ENCODE results near the gene CNPY1. TPM values are rescaled to one million over a fixed set of nuclear protein-coding genes. Genes with fewer than 3 reads are reported as not detected.
"Not testable (repeated sequence)": the region's sequence is repeated elsewhere in the genome, so short reads cannot be mapped to it uniquely, and the experiment has no call there.

CNPY1 gene
- polyA plus RNA-seq, 4 donors = not detected

GRCh38 chr7:155566011-155566836, 19.9 kb upstream of the CNPY1 start:
- Histone ChIP-seq H3K9me3 (ENCODE audit: control insufficient read depth in 2 of 2, insufficient read depth in 1 of 2, low read depth in 1 of 2, low read length in 1 of 2) (no peaks in the 10 kb centered on the region), H3K27me3 (ENCODE audit: control insufficient read depth in 3 of 3, insufficient read depth in 3 of 3, low read length in 3 of 3) (peaks cover 0 to 4% (median 0%) of the 10 kb centered on the region in 3 donors), H3K4me1 (ENCODE audit: control insufficient read depth in 3 of 3, insufficient read depth in 2 of 3, low read depth in 1 of 3, low read length in 2 of 3) (no peaks in the 10 kb centered on the region), H3K4me3 (ENCODE audit: low read depth in 1 of 3, low read length in 3 of 3) (no peak overlapping the region), H3K36me3 (ENCODE audit: control insufficient read depth in 3 of 3, insufficient read depth in 2 of 3, low read depth in 1 of 3, low read length in 3 of 3) (no peaks in the 10 kb centered on the region), H3K27ac (ENCODE audit: low read depth in 1 of 3, low read length in 2 of 3) (no peak overlapping the region)
- WGBS, 3 donors = 80 to 87% (median 86%) methylated on average over 31 of the region's 31 CpGs
- no peak for FAIRE-seq
- DNase-seq = no peak

- 70 to 82% (median 77%) methylated on average over 10 of the region's 10 CpGs for WGBS, 3 donors
- FAIRE-seq = no peak
- H3K4me1 ChIP-seq (ENCODE audit: control insufficient read depth in 3 of 3, insufficient read depth in 2 of 3, low read depth in 1 of 3, low read length in 2 of 3) = no peaks in the 10 kb centered on the region
Measured at GRCh38 chr7:155565596-155565995, 19.2 kb upstream of the CNPY1 start.

GRCh38 chr7:155562976-155563375, 16.6 kb upstream of the CNPY1 start:
- not testable (repeated sequence) for DNase-seq; H3K27me3 ChIP-seq (ENCODE audit: control insufficient read depth in 3 of 3, insufficient read depth in 3 of 3, low read length in 3 of 3); H3K9me3 ChIP-seq (ENCODE audit: control insufficient read depth in 2 of 2, insufficient read depth in 1 of 2, low read depth in 1 of 2, low read length in 1 of 2); H3K27ac ChIP-seq (ENCODE audit: low read depth in 1 of 3, low read length in 2 of 3); H3K36me3 ChIP-seq (ENCODE audit: control insufficient read depth in 3 of 3, insufficient read depth in 2 of 3, low read depth in 1 of 3, low read length in 3 of 3); H3K4me1 ChIP-seq (ENCODE audit: control insufficient read depth in 3 of 3, insufficient read depth in 2 of 3, low read depth in 1 of 3, low read length in 2 of 3); H3K4me3 ChIP-seq (ENCODE audit: low read depth in 1 of 3, low read length in 3 of 3); FAIRE-seq
- 83 to 94% (median 87%) methylated on average over 10 of the region's 10 CpGs for WGBS, 3 donors

More at GRCh38 chr7:155565596-155565995, 19.2 kb upstream of the CNPY1 start:
- H3K4me3 ChIP-seq (ENCODE audit: low read depth in 1 of 3, low read length in 3 of 3) = no peak overlapping the region
- H3K27me3 ChIP-seq (ENCODE audit: control insufficient read depth in 3 of 3, insufficient read depth in 3 of 3, low read length in 3 of 3) = peaks cover 0 to 4% (median 0%) of the 10 kb centered on the region in 3 donors
- H3K36me3 ChIP-seq (ENCODE audit: control insufficient read depth in 3 of 3, insufficient read depth in 2 of 3, low read depth in 1 of 3, low read length in 3 of 3) = no peaks in the 10 kb centered on the region
- H3K27ac ChIP-seq (ENCODE audit: low read depth in 1 of 3, low read length in 2 of 3) = no peak overlapping the region
- no peak for DNase-seq
- no peaks in the 10 kb centered on the region for H3K9me3 ChIP-seq (ENCODE audit: control insufficient read depth in 2 of 2, insufficient read depth in 1 of 2, low read depth in 1 of 2, low read length in 1 of 2)

GRCh38 chr7:155562106-155562505, 15.7 kb upstream of the CNPY1 start:
- Histone ChIP-seq H3K27ac (ENCODE audit: low read depth in 1 of 3, low read length in 2 of 3) (no peak overlapping the region), H3K27me3 (ENCODE audit: control insufficient read depth in 3 of 3, insufficient read depth in 3 of 3, low read length in 3 of 3) (peaks cover 0 to 6% (median 2%) of the 10 kb centered on the region in 3 donors), H3K36me3 (ENCODE audit: control insufficient read depth in 3 of 3, insufficient read depth in 2 of 3, low read depth in 1 of 3, low read length in 3 of 3) (no peaks in the 10 kb centered on the region), H3K9me3 (ENCODE audit: control insufficient read depth in 2 of 2, insufficient read depth in 1 of 2, low read depth in 1 of 2, low read length in 1 of 2) (no peaks in the 10 kb centered on the region), H3K4me1 (ENCODE audit: control insufficient read depth in 3 of 3, insufficient read depth in 2 of 3, low read depth in 1 of 3, low read length in 2 of 3) (no peaks in the 10 kb centered on the region), H3K4me3 (ENCODE audit: low read depth in 1 of 3, low read length in 3 of 3) (no peak overlapping the region)
- FAIRE-seq = no peak
- no peak for DNase-seq
- 70 to 83% (median 75%) methylated on average over 9 of the region's 9 CpGs for WGBS, 3 donors

GRCh38 chr7:155560982-155561686, 14.8 kb upstream of the CNPY1 start:
- H3K27me3 ChIP-seq (ENCODE audit: control insufficient read depth in 3 of 3, insufficient read depth in 3 of 3, low read length in 3 of 3) = peaks cover 0 to 6% (median 2%) of the 10 kb centered on the region in 3 donors
- no peak for DNase-seq
- H3K4me3 ChIP-seq (ENCODE audit: low read depth in 1 of 3, low read length in 3 of 3) = no peak overlapping the region
- FAIRE-seq = no peak
- no peak overlapping the region for H3K27ac ChIP-seq (ENCODE audit: low read depth in 1 of 3, low read length in 2 of 3)
- H3K9me3 ChIP-seq (ENCODE audit: control insufficient read depth in 2 of 2, insufficient read depth in 1 of 2, low read depth in 1 of 2, low read length in 1 of 2) = no peaks in the 10 kb centered on the region
- WGBS, 3 donors = 82 to 88% (median 88%) methylated on average over 18 of the region's 18 CpGs
- H3K36me3 ChIP-seq (ENCODE audit: control insufficient read depth in 3 of 3, insufficient read depth in 2 of 3, low read depth in 1 of 3, low read length in 3 of 3) = no peaks in the 10 kb centered on the region
- H3K4me1 ChIP-seq (ENCODE audit: control insufficient read depth in 3 of 3, insufficient read depth in 2 of 3, low read depth in 1 of 3, low read length in 2 of 3) = no peaks in the 10 kb centered on the region

GRCh38 chr7:155560196-155560885, 14.0 kb upstream of the CNPY1 start:
- WGBS, 3 donors = 75 to 81% (median 80%) methylated on average over 21 of the region's 21 CpGs
- no peaks in the 10 kb centered on the region for H3K4me1 ChIP-seq (ENCODE audit: control insufficient read depth in 3 of 3, insufficient read depth in 2 of 3, low read depth in 1 of 3, low read length in 2 of 3)
- FAIRE-seq = no peak
- H3K4me3 ChIP-seq (ENCODE audit: low read depth in 1 of 3, low read length in 3 of 3) = no peak overlapping the region
- no peaks in the 10 kb centered on the region for H3K9me3 ChIP-seq (ENCODE audit: control insufficient read depth in 2 of 2, insufficient read depth in 1 of 2, low read depth in 1 of 2, low read length in 1 of 2)
- H3K27me3 ChIP-seq (ENCODE audit: control insufficient read depth in 3 of 3, insufficient read depth in 3 of 3, low read length in 3 of 3) = peaks cover 0 to 6% (median 2%) of the 10 kb centered on the region in 3 donors
- DNase-seq = no peak
- no peaks in the 10 kb centered on the region for H3K36me3 ChIP-seq (ENCODE audit: control insufficient read depth in 3 of 3, insufficient read depth in 2 of 3, low read depth in 1 of 3, low read length in 3 of 3)
- no peak overlapping the region for H3K27ac ChIP-seq (ENCODE audit: low read depth in 1 of 3, low read length in 2 of 3)

- no peak overlapping the region for H3K4me3 ChIP-seq (ENCODE audit: low read depth in 1 of 3, low read length in 3 of 3)
- 75 to 80% (median 80%) methylated on average over 13 of the region's 13 CpGs for WGBS, 3 donors
- H3K27ac ChIP-seq (ENCODE audit: low read depth in 1 of 3, low read length in 2 of 3) = no peak overlapping the region
- no peaks in the 10 kb centered on the region for H3K36me3 ChIP-seq (ENCODE audit: control insufficient read depth in 3 of 3, insufficient read depth in 2 of 3, low read depth in 1 of 3, low read length in 3 of 3)
- DNase-seq = no peak
- FAIRE-seq = no peak
- H3K27me3 ChIP-seq (ENCODE audit: control insufficient read depth in 3 of 3, insufficient read depth in 3 of 3, low read length in 3 of 3) = peaks cover 0 to 3% (median 2%) of the 10 kb centered on the region in 3 donors
- H3K4me1 ChIP-seq (ENCODE audit: control insufficient read depth in 3 of 3, insufficient read depth in 2 of 3, low read depth in 1 of 3, low read length in 2 of 3) = no peaks in the 10 kb centered on the region
- H3K9me3 ChIP-seq (ENCODE audit: control insufficient read depth in 2 of 2, insufficient read depth in 1 of 2, low read depth in 1 of 2, low read length in 1 of 2) = no peaks in the 10 kb centered on the region
Measured at GRCh38 chr7:155559519-155560108, 13.3 kb upstream of the CNPY1 start.

- FAIRE-seq (no peak), DNase-seq (no peak)
- 92 to 94% (median 93%) methylated on average over 13 of the region's 13 CpGs for WGBS, 3 donors
- Histone ChIP-seq H3K4me1 (ENCODE audit: control insufficient read depth in 3 of 3, insufficient read depth in 2 of 3, low read depth in 1 of 3, low read length in 2 of 3) (no peaks in the 10 kb centered on the region), H3K4me3 (ENCODE audit: low read depth in 1 of 3, low read length in 3 of 3) (no peak overlapping the region), H3K27ac (ENCODE audit: low read depth in 1 of 3, low read length in 2 of 3) (no peak overlapping the region), H3K9me3 (ENCODE audit: control insufficient read depth in 2 of 2, insufficient read depth in 1 of 2, low read depth in 1 of 2, low read length in 1 of 2) (peaks cover 0 to 4% of the 10 kb centered on the region in 2 donors), H3K27me3 (ENCODE audit: control insufficient read depth in 3 of 3, insufficient read depth in 3 of 3, low read length in 3 of 3) (peaks cover 0 to 3% (median 2%) of the 10 kb centered on the region in 3 donors), H3K36me3 (ENCODE audit: control insufficient read depth in 3 of 3, insufficient read depth in 2 of 3, low read depth in 1 of 3, low read length in 3 of 3) (no peaks in the 10 kb centered on the region)
Measured at GRCh38 chr7:155558961-155559360, 12.6 kb upstream of the CNPY1 start.
